H1 (cell line): Measurements from ENCODE around the gene CAPN15. TPM values are rescaled to one million over a fixed set of nuclear protein-coding genes. Genes with fewer than 3 reads are reported as not detected.

ENCODE experiments used
- CTCF ChIP-seq, 3 experiments: IDR thresholded peaks; 1 replicate in 2 of 3; 2 replicates in 1 of 3; pipeline versions ENCODE4 v1.5.1 to v1.6.1; 2011; ENCODE audit warnings: low read length in 3 of 3, mild to moderate bottlenecking in 3 of 3, inconsistent platforms in 2 of 3, low read depth in 1 of 3, moderate library complexity in 1 of 3; ENCODE audit not compliant: insufficient read depth in 1 of 3; ENCODE audit errors: control extremely low read depth in 1 of 3
- polyA plus RNA-seq, 7 experiments: library from polyadenylated mRNA; depleted of rRNA in 3 of 7; stranded (reverse) in 5 of 7; unstranded in 2 of 7; fragments of >200 nt in 5 of 7; fragments of 200-250 nt in 2 of 7; gene quantifications; 1 replicate in 5 of 7; 2 replicates in 1 of 7; 4 replicates in 1 of 7; pipeline versions ENCODE4 v1.2.1 to v1.2.3, GENCODE V29; 2011 to 2013; ENCODE audit warnings: missing spikeins in 2 of 7, mixed read lengths in 2 of 7
- total RNA-seq: library from RNA; stranded (reverse); fragmentation: NEBNext Ultra II Directional; extraction: Animal tissue kit (Norgen Biotek cat#: 25700); gene quantifications from 2 replicates; pipeline ENCODE4 v1.2.1, GENCODE V29; 2021

The CAPN15 gene
- total and polyA plus RNA-seq, 2 of the 8 experiments (the other 6 are each of a cell fraction or from before 2014, with no cell fraction given) = 38.9 to 76.9 TPM

GRCh38 chr16:583815-584591, 56.5 kb downstream of the CAPN15 start (continued):
- TF ChIP-seq CTCF (IDR thresholded peaks at IDR 0.05; ENCODE audit: control extremely low read depth in 1 of 3, insufficient read depth in 1 of 3, low read depth in 1 of 3, low read length in 3 of 3) = no peak
- TF ChIP-seq, all 59 proteins: peak for 0
